CD4-positive, alpha-beta T cell treated with Interleukin-4 for 4 hours (primary cell): ENCODE results near the gene FH.

Experiments used
- DNase-seq: peaks from one replicate; pipeline ENCODE4 v3.0.0-alpha.2; 2020

Gene FH

GRCh38 chr1:241519308-241520079 is at the start of gene FH:
FH (minus strand) TSS chr1:241519755; CDS start chr1:241519722, 33 bp downstream.
- DNase-seq = peak; percentile 96

DNA sequence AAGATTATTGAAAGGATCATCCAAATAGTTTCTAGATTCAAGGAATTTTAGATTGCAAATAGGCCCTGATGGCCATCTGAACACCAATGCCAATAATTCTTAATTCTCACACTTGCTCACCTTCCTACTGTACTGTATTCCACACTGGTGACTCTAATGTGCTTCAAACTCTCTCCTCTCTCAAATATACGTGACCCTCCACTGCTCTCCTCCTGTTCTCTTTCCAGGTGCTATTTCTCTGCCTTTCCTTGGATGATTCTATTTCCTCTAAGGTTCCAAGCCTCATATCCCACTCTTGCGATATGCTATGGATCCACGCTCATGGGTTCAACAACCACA is 41.3 kb upstream of the FH start:
- DNase-seq = no peak

GRCh38 chr1:241560146-241560848 is 40.7 kb upstream of the FH start:
- no peak for DNase-seq

DNA sequence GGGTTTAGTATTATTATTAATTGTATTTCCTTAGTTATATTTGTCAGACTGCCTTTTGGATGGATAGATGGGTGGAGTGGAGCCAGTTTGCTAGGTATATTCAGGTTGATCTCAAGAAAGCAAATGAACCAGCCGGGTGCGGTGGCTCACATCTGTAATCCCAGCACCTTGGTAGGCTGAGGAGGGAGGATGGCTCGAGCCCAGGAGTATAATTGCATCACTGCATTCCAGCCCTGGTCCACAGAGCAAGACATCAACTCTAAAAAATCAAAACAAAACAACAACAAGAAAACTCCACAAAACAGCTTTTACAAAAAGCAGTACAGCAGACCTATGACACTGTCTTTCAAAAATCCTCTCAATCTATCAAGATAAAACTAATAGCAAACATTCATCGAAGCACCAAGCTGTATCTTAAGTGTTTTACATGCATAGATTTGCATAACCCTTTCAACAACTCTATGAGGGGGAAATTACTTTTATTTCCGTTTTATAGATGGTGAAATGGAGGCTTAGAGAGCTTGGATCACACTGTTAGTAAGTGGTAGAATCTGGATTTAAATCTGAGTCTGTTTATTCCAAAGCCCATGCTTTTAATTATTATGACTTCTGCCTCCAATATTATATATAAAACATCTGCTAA is 38.1 kb upstream of the FH start:
- DNase-seq = no peak

- no peak for DNase-seq
These were observed 37.5 kb upstream of the FH start for GRCh38 chr1:241557031-241557430.

DNA sequence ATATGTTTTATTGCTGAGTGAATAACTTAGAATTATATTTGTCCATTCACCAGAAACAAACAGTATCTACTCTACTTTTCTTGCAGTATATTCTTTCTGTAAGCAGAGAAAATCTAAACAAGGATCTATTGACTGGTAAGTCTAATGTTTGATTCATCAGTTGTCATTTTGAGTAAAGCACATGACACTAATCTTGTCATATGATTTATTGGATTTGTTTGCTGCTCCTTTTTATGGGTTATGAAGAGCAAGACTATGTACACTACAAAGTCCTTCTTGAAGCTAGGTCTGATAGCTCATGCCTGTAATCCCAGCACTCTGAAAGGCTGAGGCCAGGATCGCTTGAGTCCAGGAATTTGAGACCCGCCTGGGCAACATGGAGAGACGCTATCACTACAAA is 36.0 kb upstream of the FH start:
- no peak for DNase-seq

- no peak for DNase-seq
These were observed 34.5 kb upstream of the FH start for GRCh38 chr1:241553886-241554592.

DNA sequence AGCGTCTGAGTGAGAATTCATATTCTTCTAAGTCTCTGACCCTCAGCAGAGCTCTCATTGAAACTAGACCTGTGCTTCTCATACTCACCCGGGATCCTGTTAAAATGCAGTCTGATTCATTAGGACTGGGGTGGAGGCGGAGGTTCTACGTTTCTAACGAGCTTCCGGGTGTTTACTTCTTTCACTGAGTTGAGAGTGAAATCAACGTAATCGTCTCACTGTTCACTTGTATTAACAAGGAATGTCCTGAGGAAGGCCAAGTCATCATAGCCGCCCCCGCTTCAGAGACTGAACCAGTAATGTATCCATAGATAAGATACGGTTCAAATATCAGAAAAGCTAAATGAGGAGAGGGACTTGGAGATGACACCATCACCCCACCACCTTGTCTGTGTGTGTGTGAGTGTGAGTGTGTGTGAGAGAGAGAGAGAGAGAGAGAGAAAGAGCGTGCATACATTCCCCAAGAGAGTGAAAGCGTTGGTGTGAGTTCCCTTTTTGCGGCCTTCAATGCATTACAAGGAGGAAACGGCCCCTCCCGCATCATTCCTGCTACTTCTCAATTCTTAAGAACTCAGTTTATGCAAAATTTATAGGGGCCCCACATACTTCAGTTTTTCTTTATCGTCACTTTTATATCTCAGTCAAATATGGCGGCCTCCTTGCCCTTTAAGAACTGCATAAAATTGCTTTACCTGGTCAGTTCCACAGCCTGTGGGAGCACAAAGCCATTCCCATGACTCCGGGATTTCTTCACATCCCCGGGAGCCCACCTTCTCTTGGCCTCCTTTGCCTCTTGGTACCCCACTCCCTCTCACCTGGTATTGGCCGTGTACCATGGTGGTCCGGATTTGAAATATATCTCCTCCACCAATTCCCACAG is 32.4 kb upstream of the FH start:
- DNase-seq = peak; percentile 60

- DNase-seq = no peak
These were observed 30.8 kb upstream of the FH start for GRCh38 chr1:241550318-241550717.

DNA sequence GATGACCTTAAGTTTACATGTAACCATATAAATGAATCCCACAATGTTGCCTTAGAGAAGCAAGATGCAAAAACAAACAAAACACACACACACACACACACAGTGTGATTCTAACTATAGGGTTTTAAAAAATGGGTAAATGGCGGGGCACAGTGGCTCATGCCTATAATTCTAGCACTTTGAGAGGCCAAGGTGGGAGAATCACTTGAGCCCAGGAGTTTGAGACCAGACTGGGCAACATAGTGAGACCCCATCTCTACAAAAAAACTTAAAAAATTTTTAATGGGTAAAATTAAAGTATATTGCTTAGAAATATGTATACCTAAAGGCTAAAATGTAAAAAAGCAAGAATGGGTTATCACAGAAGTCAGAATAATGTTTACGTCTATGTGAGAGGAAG is 28.5 kb upstream of the FH start:
- DNase-seq = no peak

DNA sequence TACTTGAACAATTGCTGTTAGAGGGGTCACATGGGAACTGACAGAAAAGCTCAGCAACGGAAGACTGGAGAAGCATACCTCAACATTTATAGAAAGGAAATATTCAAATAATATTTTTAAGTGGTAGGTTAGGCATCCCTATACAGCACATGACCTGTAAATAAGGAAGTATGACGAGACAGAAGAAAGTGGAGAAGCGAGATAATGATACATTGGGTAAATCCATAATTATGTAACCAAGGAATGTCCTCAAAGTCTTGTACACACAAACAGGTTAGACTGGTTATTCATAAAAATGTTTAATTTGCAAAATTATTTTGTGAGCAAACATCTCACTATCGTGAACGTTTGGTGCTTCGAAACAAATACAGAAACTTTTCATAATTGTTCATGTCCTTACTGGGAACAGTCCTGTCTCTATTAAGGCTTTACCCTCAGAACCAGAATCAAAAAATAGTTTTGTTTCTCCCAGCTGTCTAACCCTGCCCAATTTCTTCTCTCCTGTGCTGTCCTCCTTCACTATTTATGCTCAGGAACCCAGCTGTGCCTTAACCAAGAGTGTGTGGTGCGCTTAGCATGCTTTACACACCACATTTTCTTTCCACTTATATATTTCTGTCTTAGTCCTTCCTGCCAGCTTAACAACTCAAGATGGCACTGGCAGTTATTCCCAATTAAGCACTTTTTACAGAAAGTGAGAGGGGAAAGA is 22.8 kb upstream of the FH start:
- DNase-seq = no peak

DNA sequence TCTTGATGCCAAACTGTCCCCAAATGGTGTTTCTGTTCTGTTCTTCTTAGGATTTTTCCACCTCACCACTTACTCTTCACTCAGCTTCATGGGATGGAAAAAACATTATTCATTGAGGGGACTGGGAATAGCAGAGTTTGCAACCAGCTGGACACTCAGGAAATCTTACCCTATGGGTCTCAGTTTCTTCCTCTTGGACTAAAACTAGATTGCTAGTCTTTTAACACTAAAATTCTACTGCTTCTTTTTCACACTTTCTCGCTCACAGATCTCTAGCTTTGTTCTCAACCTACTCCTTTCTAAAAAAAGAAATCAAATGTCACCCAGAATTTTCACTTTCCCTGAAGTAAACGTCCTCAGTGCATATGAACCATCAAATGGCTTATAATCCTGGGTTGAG is 17.4 kb upstream of the FH start:
- no peak for DNase-seq

- DNase-seq = no peak
These were observed 16.7 kb upstream of the FH start for GRCh38 chr1:241536304-241536703.

- no peak for DNase-seq
These were observed 14.0 kb upstream of the FH start for GRCh38 chr1:241533326-241534115.

- DNase-seq = no peak
These were observed 13.3 kb upstream of the FH start for GRCh38 chr1:241532864-241533263.

GRCh38 chr1:241532162-241532531 is 12.6 kb upstream of the FH start, which contains the start of gene KMO:
KMO (plus strand) TSS chr1:241532378; CDS start chr1:241532445, 67 bp downstream.
- DNase-seq = no peak

DNA sequence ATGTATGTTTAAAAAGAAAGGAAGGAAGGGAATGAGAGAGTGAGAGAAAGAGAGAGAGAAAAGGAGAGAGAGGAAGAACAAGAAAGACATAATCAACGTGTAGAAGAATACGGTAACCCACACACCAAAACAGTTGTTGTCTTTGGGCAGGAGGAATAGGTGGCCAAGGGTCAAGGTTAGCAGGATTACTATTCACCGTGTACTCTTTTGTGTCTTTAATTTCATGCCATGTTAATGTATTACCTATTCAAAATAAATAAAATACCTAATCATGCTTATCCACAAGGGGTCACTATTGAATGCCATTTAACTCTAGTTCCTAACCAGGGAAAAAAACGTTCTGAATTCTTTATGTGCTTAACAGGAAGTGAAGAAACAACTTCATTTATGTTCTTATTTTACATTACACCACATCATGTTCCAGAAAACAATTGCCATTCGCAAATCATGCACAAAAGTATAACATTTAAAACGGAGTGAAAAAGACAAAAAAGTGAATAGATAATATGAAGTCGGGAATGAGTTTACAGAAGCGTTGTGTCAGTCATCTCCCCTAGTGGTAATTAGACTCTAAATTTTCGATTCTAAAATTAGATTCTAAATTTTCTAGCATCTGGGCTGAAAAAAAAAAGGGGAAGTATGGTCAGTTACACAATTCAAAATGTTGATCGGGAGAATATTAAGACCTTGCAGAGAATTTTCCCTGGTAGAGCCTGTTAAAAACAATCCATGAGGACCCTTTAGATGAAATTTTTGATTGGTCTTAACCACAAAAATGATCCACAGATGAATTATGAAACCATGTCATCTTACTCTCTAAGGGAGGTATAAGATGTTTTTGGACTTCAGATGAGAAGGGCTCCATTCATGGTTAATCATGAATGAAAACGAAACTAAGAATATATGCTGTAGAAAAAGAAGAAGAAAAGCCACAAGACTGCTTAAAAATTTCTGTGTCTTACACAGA is 11.9 kb upstream of the FH start:
- peak; percentile 79 for DNase-seq

- DNase-seq = no peak
These were observed 7.6 kb upstream of the FH start for GRCh38 chr1:241527146-241527545.

DNA sequence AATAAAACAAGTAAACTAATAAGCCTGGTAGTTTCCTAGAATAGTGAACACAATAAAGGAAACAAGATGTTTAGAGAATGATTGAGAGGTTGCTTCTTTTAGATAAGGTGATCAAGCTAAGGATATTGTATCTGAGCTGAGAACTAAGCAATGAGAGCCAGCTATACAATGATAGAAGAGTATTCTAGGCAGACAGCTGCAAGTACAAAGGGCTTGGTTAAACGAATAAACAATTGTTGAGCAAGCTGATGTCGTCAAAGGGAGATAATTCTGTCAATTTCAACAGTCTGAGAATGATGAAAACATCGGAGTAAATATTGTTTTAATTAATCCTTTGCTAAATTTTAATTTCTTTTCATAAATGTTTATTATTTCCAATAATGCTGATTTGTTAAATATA is 5.5 kb upstream of the FH start:
- DNase-seq = no peak

DNA sequence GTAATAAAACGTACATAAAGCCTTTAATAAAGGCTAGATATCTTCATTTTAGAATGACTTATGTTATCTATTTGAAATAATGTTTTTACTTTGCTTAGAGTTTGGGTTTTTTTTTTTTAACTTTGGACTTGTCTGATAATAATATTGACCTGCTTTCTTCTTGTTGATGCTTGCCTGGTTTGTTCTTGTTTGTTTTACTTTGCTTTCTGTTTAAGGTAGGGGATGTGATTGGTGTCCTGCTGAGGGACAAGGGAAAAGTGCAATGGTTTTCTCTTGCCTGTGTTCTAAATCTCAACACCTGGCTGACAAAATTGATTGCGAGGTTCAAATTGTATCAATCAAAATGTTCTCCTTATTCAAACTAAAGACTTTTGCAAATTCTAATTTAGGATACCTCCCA is 2.2 kb upstream of the FH start:
- DNase-seq = no peak
